ENCODE data around the gene DDR2.
A peak's percentile ranks its signal among the peaks of the same experiment; 100 is the strongest.

Gene DDR2

DNA sequence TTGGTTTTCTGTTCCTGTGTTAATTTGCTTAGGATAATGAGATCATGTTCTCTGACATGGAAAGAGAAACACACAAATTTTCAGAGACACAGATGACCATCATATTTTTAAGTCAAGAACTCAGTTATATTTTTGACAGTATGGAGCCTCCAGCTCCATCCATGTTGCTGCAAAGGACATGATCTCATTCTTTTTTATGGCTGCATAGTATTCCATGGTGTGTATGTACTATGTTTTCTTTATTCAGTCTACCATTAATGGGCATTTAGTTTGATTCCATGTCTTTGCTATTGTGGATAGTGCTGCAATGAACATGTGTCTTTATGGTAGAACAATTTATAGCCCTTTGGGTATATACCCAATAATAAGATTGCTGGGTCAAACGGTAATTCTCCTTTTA is 47.0 kb downstream of the DDR2 start:
- no CpG with 5 or more reads among the region's 1 CpG for WGBS (ENCODE audit: insufficient coverage, insufficient read length)
- no peak overlapping the region for H3K27ac ChIP-seq (ENCODE audit: low read length)
- DNase-seq (ENCODE audit: low read depth, low spot score): no peak
- H3K4me3 ChIP-seq (ENCODE audit: low read length): no peak overlapping the region
- H3K36me3 ChIP-seq (ENCODE audit: control insufficient read depth, insufficient read depth, low read length): no peaks in the 10 kb centered on the region
- H3K27me3 ChIP-seq (ENCODE audit: control insufficient read depth, insufficient read depth, low read length): no peaks in the 10 kb centered on the region
- no peaks in the 10 kb centered on the region for H3K4me1 ChIP-seq (ENCODE audit: control insufficient read depth, insufficient read depth, low read length)
- H3K9me3 ChIP-seq (ENCODE audit: control insufficient read depth, insufficient read depth, low read length): no peaks in the 10 kb centered on the region

GRCh38 chr1:162680419-162681121 is 48.3 kb downstream of the DDR2 start:
- Histone ChIP-seq H3K27ac (ENCODE audit: low read length) (no peak overlapping the region), H3K27me3 (ENCODE audit: control insufficient read depth, insufficient read depth, low read length) (no peaks in the 10 kb centered on the region), H3K4me3 (ENCODE audit: low read length) (no peak overlapping the region), H3K4me1 (ENCODE audit: control insufficient read depth, insufficient read depth, low read length) (no peaks in the 10 kb centered on the region), H3K36me3 (ENCODE audit: control insufficient read depth, insufficient read depth, low read length) (no peaks in the 10 kb centered on the region), H3K9me3 (ENCODE audit: control insufficient read depth, insufficient read depth, low read length) (no peaks in the 10 kb centered on the region)
- DNase-seq (ENCODE audit: low read depth, low spot score): no peak
- WGBS (ENCODE audit: insufficient coverage, insufficient read length): no CpG with 5 or more reads among the region's 5 CpGs

DNA sequence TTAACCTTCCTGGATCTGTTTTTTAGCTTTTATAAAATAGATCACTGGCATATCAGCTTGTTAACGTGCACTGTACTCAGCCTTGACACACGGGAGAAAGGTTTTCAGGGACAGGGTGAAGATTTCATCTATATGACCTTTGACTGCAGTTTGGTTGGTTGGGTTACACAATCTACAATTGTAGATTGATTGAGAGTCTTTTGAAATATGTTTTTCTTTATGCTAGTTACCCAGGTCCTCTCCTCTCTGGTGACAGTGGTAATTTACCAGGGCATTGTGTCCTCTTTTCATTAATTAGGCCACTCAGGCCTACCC is 48.8 kb downstream of the DDR2 start:
- no peaks in the 10 kb centered on the region for H3K9me3 ChIP-seq (ENCODE audit: control insufficient read depth, insufficient read depth, low read length)
- H3K27ac ChIP-seq (ENCODE audit: low read length): no peak overlapping the region
- H3K36me3 ChIP-seq (ENCODE audit: control insufficient read depth, insufficient read depth, low read length): no peaks in the 10 kb centered on the region
- no CpG with 5 or more reads among the region's 2 CpGs for WGBS (ENCODE audit: insufficient coverage, insufficient read length)
- H3K4me3 ChIP-seq (ENCODE audit: low read length): no peak overlapping the region
- no peaks in the 10 kb centered on the region for H3K4me1 ChIP-seq (ENCODE audit: control insufficient read depth, insufficient read depth, low read length)
- DNase-seq (ENCODE audit: low read depth, low spot score): no peak
- H3K27me3 ChIP-seq (ENCODE audit: control insufficient read depth, insufficient read depth, low read length): no peaks in the 10 kb centered on the region

GRCh38 chr1:162682013-162682419 is 49.8 kb downstream of the DDR2 start:
- Histone ChIP-seq H3K36me3 (ENCODE audit: control insufficient read depth, insufficient read depth, low read length) (no peaks in the 10 kb centered on the region), H3K27me3 (ENCODE audit: control insufficient read depth, insufficient read depth, low read length) (no peaks in the 10 kb centered on the region), H3K27ac (ENCODE audit: low read length) (no peak overlapping the region), H3K4me3 (ENCODE audit: low read length) (no peak overlapping the region), H3K9me3 (ENCODE audit: control insufficient read depth, insufficient read depth, low read length) (no peaks in the 10 kb centered on the region), H3K4me1 (ENCODE audit: control insufficient read depth, insufficient read depth, low read length) (no peaks in the 10 kb centered on the region)
- whole genome bisulfite sequencing (ENCODE audit: insufficient coverage, insufficient read length): no CpG with 5 or more reads among the region's 1 CpG
- DNase-seq (ENCODE audit: low read depth, low spot score): no peak

- Histone ChIP-seq H3K27ac (ENCODE audit: low read length) (no peak overlapping the region), H3K27me3 (ENCODE audit: control insufficient read depth, insufficient read depth, low read length) (no peaks in the 10 kb centered on the region), H3K4me1 (ENCODE audit: control insufficient read depth, insufficient read depth, low read length) (peaks cover 5% of the 10 kb centered on the region), H3K4me3 (ENCODE audit: low read length) (no peak overlapping the region), H3K36me3 (ENCODE audit: control insufficient read depth, insufficient read depth, low read length) (no peaks in the 10 kb centered on the region), H3K9me3 (ENCODE audit: control insufficient read depth, insufficient read depth, low read length) (no peaks in the 10 kb centered on the region)
- no peak for DNase-seq (ENCODE audit: low read depth, low spot score)
- WGBS (ENCODE audit: insufficient coverage, insufficient read length): no CpG with 5 or more reads among the region's 6 CpGs
Measured at GRCh38 chr1:162687870-162688269, 55.6 kb downstream of the DDR2 start.

DNA sequence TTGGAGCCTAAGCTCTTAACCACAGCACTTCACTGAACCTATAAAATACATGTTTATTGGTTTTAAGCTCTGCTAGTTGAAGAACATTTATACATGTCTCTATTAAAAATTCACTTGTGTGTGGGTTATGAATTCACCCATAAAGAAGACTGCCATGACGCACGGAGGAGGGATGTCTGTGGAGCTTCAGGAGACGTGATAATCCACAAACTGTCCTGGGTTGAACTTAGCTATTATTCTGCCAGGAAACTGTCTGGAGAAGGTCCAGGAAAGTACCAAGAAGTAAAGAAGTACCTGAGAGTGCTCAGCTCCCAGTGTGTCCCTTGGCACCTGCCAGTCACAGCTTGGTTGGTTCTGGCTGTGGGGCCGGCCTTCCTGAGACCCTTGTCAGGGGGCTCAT is 56.3 kb downstream of the DDR2 start:
- Histone ChIP-seq H3K27ac (ENCODE audit: low read length) (no peak overlapping the region), H3K36me3 (ENCODE audit: control insufficient read depth, insufficient read depth, low read length) (no peaks in the 10 kb centered on the region), H3K27me3 (ENCODE audit: control insufficient read depth, insufficient read depth, low read length) (no peaks in the 10 kb centered on the region), H3K9me3 (ENCODE audit: control insufficient read depth, insufficient read depth, low read length) (no peaks in the 10 kb centered on the region), H3K4me1 (ENCODE audit: control insufficient read depth, insufficient read depth, low read length) (peaks cover 5% of the 10 kb centered on the region), H3K4me3 (ENCODE audit: low read length) (no peak overlapping the region)
- no CpG with 5 or more reads among the region's 4 CpGs for WGBS (ENCODE audit: insufficient coverage, insufficient read length)
- DNase-seq (ENCODE audit: low read depth, low spot score): no peak

GRCh38 chr1:162688931-162689330 is 56.7 kb downstream of the DDR2 start:
- Histone ChIP-seq H3K27ac (ENCODE audit: low read length) (no peak overlapping the region), H3K4me1 (ENCODE audit: control insufficient read depth, insufficient read depth, low read length) (peaks cover 5% of the 10 kb centered on the region), H3K9me3 (ENCODE audit: control insufficient read depth, insufficient read depth, low read length) (no peaks in the 10 kb centered on the region), H3K27me3 (ENCODE audit: control insufficient read depth, insufficient read depth, low read length) (no peaks in the 10 kb centered on the region), H3K4me3 (ENCODE audit: low read length) (no peak overlapping the region), H3K36me3 (ENCODE audit: control insufficient read depth, insufficient read depth, low read length) (no peaks in the 10 kb centered on the region)
- WGBS (ENCODE audit: insufficient coverage, insufficient read length): no CpG with 5 or more reads among the region's 5 CpGs
- DNase-seq (ENCODE audit: low read depth, low spot score): no peak

- H3K4me3 ChIP-seq (ENCODE audit: low read length): no peak overlapping the region
- WGBS (ENCODE audit: insufficient coverage, insufficient read length): no CpG with 5 or more reads among the region's 5 CpGs
- no peaks in the 10 kb centered on the region for H3K27me3 ChIP-seq (ENCODE audit: control insufficient read depth, insufficient read depth, low read length)
- no peak for DNase-seq (ENCODE audit: low read depth, low spot score)
- no peaks in the 10 kb centered on the region for H3K9me3 ChIP-seq (ENCODE audit: control insufficient read depth, insufficient read depth, low read length)
- no peaks in the 10 kb centered on the region for H3K36me3 ChIP-seq (ENCODE audit: control insufficient read depth, insufficient read depth, low read length)
- no peak overlapping the region for H3K27ac ChIP-seq (ENCODE audit: low read length)
- H3K4me1 ChIP-seq (ENCODE audit: control insufficient read depth, insufficient read depth, low read length): peaks cover 5% of the 10 kb centered on the region
Measured at GRCh38 chr1:162689745-162690671, 57.7 kb downstream of the DDR2 start.

DNA sequence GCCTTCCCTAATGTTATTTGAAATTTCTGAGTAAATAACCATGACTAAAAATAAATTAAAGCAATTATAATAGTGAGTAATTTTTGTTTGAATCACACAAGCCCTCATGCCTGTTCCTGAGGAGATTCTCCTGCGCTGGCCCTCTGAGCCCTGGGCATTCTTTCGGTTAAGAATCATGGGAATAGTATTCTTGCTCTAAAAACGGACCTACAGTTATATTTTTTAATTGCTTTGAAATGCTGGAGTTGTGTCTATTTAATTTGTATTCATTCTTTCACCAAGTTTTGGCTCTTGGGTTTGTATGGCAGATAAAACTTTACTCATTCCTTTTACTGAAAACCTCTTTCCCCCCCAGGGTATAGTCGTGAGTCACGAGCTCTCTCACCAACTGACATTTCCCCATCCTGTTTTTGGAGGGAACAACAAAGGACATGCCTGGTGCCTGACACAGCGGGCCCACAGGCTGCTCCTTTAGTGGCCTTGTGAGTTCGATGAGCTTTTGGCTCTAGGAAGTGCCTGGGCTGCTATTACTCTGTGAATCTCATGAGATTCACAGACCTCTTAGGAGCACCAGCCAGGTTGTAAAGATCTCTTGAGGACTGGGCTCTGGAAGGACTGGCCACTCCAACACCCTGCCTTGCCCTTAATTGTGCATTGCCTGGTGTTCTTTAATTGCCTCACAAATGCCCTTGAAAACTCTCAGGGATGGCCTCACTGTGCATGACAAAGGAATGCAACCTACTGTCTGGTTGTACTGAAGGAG is 58.6 kb downstream of the DDR2 start:
- Histone ChIP-seq H3K4me1 (ENCODE audit: control insufficient read depth, insufficient read depth, low read length) (peaks cover 5% of the 10 kb centered on the region), H3K36me3 (ENCODE audit: control insufficient read depth, insufficient read depth, low read length) (no peaks in the 10 kb centered on the region), H3K27ac (ENCODE audit: low read length) (no peak overlapping the region), H3K27me3 (ENCODE audit: control insufficient read depth, insufficient read depth, low read length) (no peaks in the 10 kb centered on the region), H3K9me3 (ENCODE audit: control insufficient read depth, insufficient read depth, low read length) (no peaks in the 10 kb centered on the region), H3K4me3 (ENCODE audit: low read length) (no peak overlapping the region)
- no CpG with 5 or more reads among the region's 7 CpGs for whole genome bisulfite sequencing (ENCODE audit: insufficient coverage, insufficient read length)
- DNase-seq (ENCODE audit: low read depth, low spot score): peak; percentile 22

GRCh38 chr1:162691999-162692575 is 59.8 kb downstream of the DDR2 start:
- WGBS (ENCODE audit: insufficient coverage, insufficient read length): no CpG with 5 or more reads among the region's 4 CpGs
- Histone ChIP-seq H3K36me3 (ENCODE audit: control insufficient read depth, insufficient read depth, low read length) (no peaks in the 10 kb centered on the region), H3K27ac (ENCODE audit: low read length) (no peak overlapping the region), H3K4me1 (ENCODE audit: control insufficient read depth, insufficient read depth, low read length) (peaks cover 5% of the 10 kb centered on the region), H3K4me3 (ENCODE audit: low read length) (no peak overlapping the region), H3K9me3 (ENCODE audit: control insufficient read depth, insufficient read depth, low read length) (no peaks in the 10 kb centered on the region), H3K27me3 (ENCODE audit: control insufficient read depth, insufficient read depth, low read length) (no peaks in the 10 kb centered on the region)
- DNase-seq (ENCODE audit: low read depth, low spot score): no peak

All from iPS DF 6.9 (cell line).